Prostate gland (tissue), 2 donors: ENCODE measurements around the gene LDLRAD4. TPM values are rescaled to one million over a fixed set of nuclear protein-coding genes. Genes with fewer than 3 reads are reported as not detected.
"Not testable (repeated sequence)": the region's sequence is repeated elsewhere in the genome, so short reads cannot be mapped to it uniquely, and the experiment has no call there.

ENCODE experiments used
- DNase-seq: peaks from one replicate; pipeline ENCODE4 v3.0.0-alpha.2; 2019; ENCODE audit warnings: low spot score
- H3K27ac ChIP-seq, 2 donors: fragments of 200-600 bp; sonication (generic); 2 replicates each; pipeline ENCODE4 v1.5.1; 2017 to 2019
- H3K27me3 ChIP-seq: fragments of 200-600 bp; sonication (generic); replicated peaks from 2 replicates; pipeline ENCODE4 v1.5.1; 2019; ENCODE audit not compliant: insufficient read depth
- H3K36me3 ChIP-seq, 2 donors: fragments of 200-600 bp; sonication (generic); 1 replicate in 1 of 2; 2 replicates in 1 of 2; pipeline versions ENCODE4 v1.5.1 to v1.8.1; 2017 to 2019
- H3K4me1 ChIP-seq: fragments of 200-600 bp; sonication (generic); replicated peaks from 2 replicates; pipeline ENCODE4 v1.5.1; 2019
- H3K4me3 ChIP-seq, 2 donors: fragments of 200-600 bp; sonication (generic); 2 replicates each; pipeline ENCODE4 v1.5.1; 2017 to 2019
- H3K9me3 ChIP-seq: fragments of 200-600 bp; sonication (generic); 2 replicates; pipeline ENCODE4 v1.5.1; 2017
- CTCF ChIP-seq, 4 experiments: fragments of 200-600 bp in 2 of 4; fragments of 450-650 bp in 2 of 4; sonication (generic) in 2 of 4; IDR thresholded peaks; 1 replicate in 3 of 4; 2 replicates in 1 of 4; pipeline ENCODE4 v1.5.1; 2016 to 2019; ENCODE audit warnings: antibody characterized with exemption in 4 of 4, mild to moderate bottlenecking in 2 of 4, moderate library complexity in 2 of 4
- POLR2A ChIP-seq: fragments of 450-650 bp; IDR thresholded peaks from one replicate; pipeline ENCODE4 v1.6.1; 2016; ENCODE audit warnings: antibody characterized with exemption, mild to moderate bottlenecking
- POLR2AphosphoS5 ChIP-seq: sonication (generic); formaldehyde crosslinking; IDR thresholded peaks from one replicate; pipeline ENCODE4 v1.6.1; 2017; ENCODE audit warnings: antibody characterized with exemption
- WGBS: methylation state at CpG from one replicate; pipeline ENCODE4 v1.1.5; 2018; 5-methylcytosine and 5-hydroxymethylcytosine counted together
- intact Hi-C: fragments of 100-400 bp; cut with DNase I; formaldehyde crosslinking; loops from one replicate; pipeline ENCODE4 v1.14.2; 2022
- total RNA-seq, 2 donors: library from RNA; depleted of rRNA; stranded (reverse); fragments of >200 nt; gene quantifications; one replicate each; pipeline ENCODE4 v1.1.0, GENCODE V29; 2016

LDLRAD4 gene
- total RNA-seq, 2 donors from 2014 or later: 59.9 to 107 TPM

GRCh38 chr18:13604786-13605185, 386.2 kb downstream of the LDLRAD4 start:
- DNase-seq: no peak
- 87% methylated on average over 7 of the region's 7 CpGs for WGBS
- intact Hi-C loops: loop anchor here (10.0 kb wide), 1 partner anchor 60 kb away; no protein-coding TSS in a partner anchor
- H3K9me3 ChIP-seq: no peaks in the 10 kb centered on the region
- no peaks in the 10 kb centered on the region for H3K36me3 ChIP-seq
- H3K4me1 ChIP-seq: no peaks in the 10 kb centered on the region
- H3K27me3 ChIP-seq: no peaks in the 10 kb centered on the region
- no peak overlapping the region for H3K27ac ChIP-seq
- no peak overlapping the region for H3K4me3 ChIP-seq
- TF ChIP-seq POLR2A (no peak), POLR2AphosphoS5 (no peak), CTCF (IDR thresholded peaks at IDR 0.05) (no peak)

- Histone ChIP-seq H3K9me3 (no peaks in the 10 kb centered on the region), H3K36me3 (no peaks in the 10 kb centered on the region), H3K27me3 (no peaks in the 10 kb centered on the region), H3K27ac (no peak overlapping the region), H3K4me1 (no peaks in the 10 kb centered on the region), H3K4me3 (no peak overlapping the region)
- 88% methylated on average over 5 of the region's 5 CpGs for WGBS
- no peak for DNase-seq
- intact Hi-C loops: loop anchor here (10.0 kb wide), 1 partner anchor 59 kb away; no protein-coding TSS in a partner anchor
- no peak for TF ChIP-seq POLR2AphosphoS5
- no peak for TF ChIP-seq CTCF (IDR thresholded peaks at IDR 0.05)
- no peak for TF ChIP-seq POLR2A
Observed at GRCh38 chr18:13605477-13605876, 386.9 kb downstream of the LDLRAD4 start.

DNA sequence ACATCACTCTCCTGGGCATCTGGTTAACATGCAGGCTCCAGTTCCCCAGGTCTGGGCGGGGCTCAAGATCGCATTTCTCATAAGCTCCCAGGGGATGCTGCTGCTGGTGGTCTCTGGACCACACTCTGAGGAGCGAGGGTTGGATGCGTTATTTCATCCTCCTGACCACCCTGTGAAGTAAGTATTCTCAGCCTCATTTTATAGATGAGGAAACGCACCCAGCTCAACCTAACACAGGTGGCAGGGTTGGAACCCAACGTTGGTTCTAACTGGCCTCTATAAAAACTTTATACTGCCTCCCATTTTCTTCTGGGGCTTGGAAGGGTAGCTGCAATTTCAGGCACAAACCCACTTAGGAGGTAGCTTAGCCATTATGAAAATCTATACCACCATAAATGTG, 387.3 kb downstream of the LDLRAD4 start:
- no peaks in the 10 kb centered on the region for H3K4me1 ChIP-seq
- intact Hi-C loops: loop anchor here (10.0 kb wide), 1 partner anchor 59 kb away; no protein-coding TSS in a partner anchor
- H3K4me3 ChIP-seq: no peak overlapping the region
- no peak for DNase-seq
- no peak overlapping the region for H3K27ac ChIP-seq
- no peaks in the 10 kb centered on the region for H3K27me3 ChIP-seq
- H3K36me3 ChIP-seq: no peaks in the 10 kb centered on the region
- TF ChIP-seq POLR2AphosphoS5 (no peak), POLR2A (no peak), CTCF (IDR thresholded peaks at IDR 0.05) (no peak)
- no peaks in the 10 kb centered on the region for H3K9me3 ChIP-seq
- 83% methylated on average over 6 of the region's 6 CpGs for WGBS

- TF ChIP-seq CTCF (IDR thresholded peaks at IDR 0.05): no peak
- TF ChIP-seq POLR2AphosphoS5: no peak
- TF ChIP-seq POLR2A: no peak
- no peaks in the 10 kb centered on the region for H3K36me3 ChIP-seq
- DNase-seq: no peak
- no peaks in the 10 kb centered on the region for H3K9me3 ChIP-seq
- no peak overlapping the region for H3K27ac ChIP-seq
- no peak overlapping the region for H3K4me3 ChIP-seq
- intact Hi-C loops: loop anchor here (10.0 kb wide), 1 partner anchor 58 kb away; no protein-coding TSS in a partner anchor
- 38% methylated on average over 6 of the region's 6 CpGs for WGBS
- no peaks in the 10 kb centered on the region for H3K27me3 ChIP-seq
- H3K4me1 ChIP-seq: no peaks in the 10 kb centered on the region
Observed at GRCh38 chr18:13606604-13607254, 388.2 kb downstream of the LDLRAD4 start.

DNA sequence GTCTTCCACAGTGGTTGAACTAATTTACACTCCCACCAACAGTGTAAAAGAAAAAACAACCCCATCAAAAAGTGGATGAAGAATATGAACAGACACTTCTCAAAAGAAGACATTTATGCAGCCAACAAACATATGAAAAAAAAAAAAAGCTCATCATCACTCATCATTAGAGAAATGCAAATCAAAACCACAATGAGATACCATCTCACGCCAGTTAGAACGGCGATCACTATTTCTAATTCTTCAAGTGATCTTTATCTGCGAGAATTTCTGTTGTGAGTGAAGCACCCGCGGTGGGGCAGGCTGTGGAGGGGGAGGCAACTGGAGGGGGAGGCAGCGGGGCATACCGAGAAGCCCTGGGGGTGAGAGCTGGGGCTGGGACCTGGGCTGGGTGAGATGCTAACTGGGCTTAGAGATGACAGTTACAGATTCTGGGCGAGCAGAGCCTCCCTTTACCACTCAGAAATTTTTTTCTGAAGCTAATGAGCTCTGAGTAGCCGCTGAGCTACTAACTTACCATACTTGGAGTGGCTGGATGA, 389.5 kb downstream of the LDLRAD4 start:
- DNase-seq, H3K36me3 ChIP-seq, H3K4me3 ChIP-seq, H3K4me1 ChIP-seq, H3K9me3 ChIP-seq, H3K27me3 ChIP-seq, H3K27ac ChIP-seq: not testable (repeated sequence)
- WGBS: 67% methylated on average over 10 of the region's 10 CpGs
- intact Hi-C loops: loop anchor here (10.0 kb wide), 1 partner anchor 57 kb away; no protein-coding TSS in a partner anchor
